ENCODE data around the gene ITPR1. TPM values are rescaled to one million over a fixed set of nuclear protein-coding genes. Genes with fewer than 3 reads are reported as not detected.

Gene ITPR1
- total and polyA plus RNA-seq, 10 of the 15 experiments (the other 5 are each of a cell fraction or from before 2014, with no cell fraction given), result 12.2 to 239 (median 28.4) TPM

GRCh38 chr3:4828279-4829030 lies 335.3 kb downstream of the ITPR1 start:
- no peaks in the 10 kb centered on the region for H3K27me3 ChIP-seq (replicated peaks in 1 of 2; ENCODE audit: control insufficient read depth in 2 of 2, insufficient read depth in 2 of 2, low read length in 1 of 2)
- RAD21 ChIA-PET (ENCODE audit: unreplicated experiment), result interaction anchor here (0.7 to 14.9 kb wide), 18 partner anchors 11 to 335 kb away, joined by 3 to 325 read pairs (median 4); partner anchors contain the start of genes BHLHE40 and ITPR1
- FAIRE-seq, result no peak
- peaks cover 0 to 14% of the 10 kb centered on the region in 2 experiments; a peak in 2 of 4 replicates for H3K36me3 ChIP-seq (ENCODE audit: control insufficient read depth in 2 of 2, insufficient read depth in 2 of 2, low read length in 1 of 2)
- CTCF ChIA-PET, result interaction anchor here (0.5 to 3.2 kb wide), 14 partner anchors 10 to 156 kb away, joined by 3 to 26 read pairs (median 4); partner anchors contain the start of gene BHLHE40
- H3K9me3 ChIP-seq (replicated peaks; ENCODE audit: control insufficient read depth, insufficient read depth, low read length), result no peaks in the 10 kb centered on the region
- intact Hi-C loops (cut with micrococcal nuclease; ENCODE audit: unreplicated experiment), result loop anchor here (5.0 kb wide), 1 partner anchor 106 kb away; no protein-coding TSS in a partner anchor
- BruUV-seq (replicated peaks), result no TSS peak
- ATAC-seq, result no peak
- SMC1A ChIA-PET (ENCODE audit: uncharacterized antibody, unreplicated experiment), result interaction anchor here (0.5 to 11.1 kb wide), 29 partner anchors 10 to 280 kb away, joined by 3 to 129 read pairs (median 4); partner anchors contain the start of gene BHLHE40
- H3K27ac ChIP-seq (ENCODE audit: control insufficient read depth, insufficient read depth), result no peak overlapping the region
- H3K4me1 ChIP-seq (ENCODE audit: control insufficient read depth, insufficient read depth, low read length), result peaks cover 27% of the 10 kb centered on the region
- in situ Hi-C loops (cut with MboI), result no loop called here
- no peak overlapping the region for H3K9ac ChIP-seq (ENCODE audit: control insufficient read depth, insufficient read depth, low read length)
- DNase-seq (ENCODE audit: low read depth, low spot score), result no peak
- TF ChIP-seq PBX3 (IDR thresholded peaks at IDR 0.05; ENCODE audit: insufficient replicate concordance, low read depth, low read length), result no peak
- TF ChIP-seq CREM (IDR thresholded peaks at IDR 0.05; ENCODE audit: low read depth), result no peak
- TF ChIP-seq MAX (IDR thresholded peaks at IDR 0.05; ENCODE audit: low read depth, low read length), result no peak
- no peak for TF ChIP-seq IRF5 (IDR thresholded peaks at IDR 0.05; ENCODE audit: borderline replicate concordance)
- no peak overlapping the region for H2AFZ ChIP-seq (ENCODE audit: control insufficient read depth, low read depth, low read length)
- 97% methylated on average over 10 of the region's 10 CpGs for WGBS (ENCODE audit: insufficient coverage, insufficient replicate concordance, low lambda C conversion rate, missing lambda C conversion rate)
- no peak overlapping the region for H3K4me2 ChIP-seq (ENCODE audit: control insufficient read depth, insufficient read depth)
- H4K20me1 ChIP-seq (ENCODE audit: control insufficient read depth, insufficient read depth), result no peaks in the 10 kb centered on the region
- H3K79me2 ChIP-seq (ENCODE audit: control insufficient read depth, insufficient read depth, low read length), result no peaks in the 10 kb centered on the region
- H3K4me3 ChIP-seq, result no peak overlapping the region
- POLR2A ChIA-PET, result interaction anchor here (0.7 to 2.4 kb wide), 8 partner anchors 22 to 155 kb away, joined by 3 to 10 read pairs (median 5); no protein-coding TSS in a partner anchor

Data from GM12878 (cell line).